Activated T-helper 1 cell treated with anti-CD3 and anti-CD28 coated beads, Interleukin-2, amount 50 U/mL, for 16 hours (primary cell): ENCODE data around the gene PLCXD3.
"Not testable (repeated sequence)": the region's sequence is repeated elsewhere in the genome, so short reads cannot be mapped to it uniquely, and the experiment has no call there.

ENCODE experiments used
- DNase-seq, 2 donors: peaks; one replicate each; pipeline ENCODE4 v3.0.0-alpha.2; 2020; ENCODE audit warnings: low read depth in 1 of 2, low spot score in 1 of 2

PLCXD3 gene

GRCh38 chr5:41493490-41494126, 16.8 kb downstream of the PLCXD3 start:
- not testable (repeated sequence) for DNase-seq

- DNase-seq = no peak
These were observed 24.9 kb downstream of the PLCXD3 start for GRCh38 chr5:41485533-41485932.

- no peak for DNase-seq
These were observed 27.7 kb downstream of the PLCXD3 start for GRCh38 chr5:41482715-41483114.

GRCh38 chr5:41482173-41482572, 28.2 kb downstream of the PLCXD3 start:
- DNase-seq = no peak

GRCh38 chr5:41471571-41472208, 38.7 kb downstream of the PLCXD3 start:
- DNase-seq = not testable (repeated sequence)

GRCh38 chr5:41465493-41466171, 44.8 kb downstream of the PLCXD3 start:
- DNase-seq = no peak

- DNase-seq = no peak
These were observed 50.8 kb downstream of the PLCXD3 start for GRCh38 chr5:41459557-41459956.

GRCh38 chr5:41457094-41457493, 53.3 kb downstream of the PLCXD3 start:
- no peak for DNase-seq

- no peak for DNase-seq
These were observed 57.9 kb downstream of the PLCXD3 start for GRCh38 chr5:41452506-41452905.

- DNase-seq = no peak
These were observed 62.5 kb downstream of the PLCXD3 start for GRCh38 chr5:41447650-41448510.

- no peak for DNase-seq
These were observed 64.4 kb downstream of the PLCXD3 start for GRCh38 chr5:41445937-41446563.

- DNase-seq = no peak
These were observed 75.1 kb downstream of the PLCXD3 start for GRCh38 chr5:41435276-41435675.

- DNase-seq = no peak
These were observed 76.7 kb downstream of the PLCXD3 start for GRCh38 chr5:41433552-41434181.

- no peak for DNase-seq
These were observed 77.7 kb downstream of the PLCXD3 start for GRCh38 chr5:41432481-41433253.

GRCh38 chr5:41427505-41427904, 82.9 kb downstream of the PLCXD3 start:
- DNase-seq = no peak

GRCh38 chr5:41425736-41426135, 84.7 kb downstream of the PLCXD3 start:
- no peak for DNase-seq

- no peak for DNase-seq
These were observed 89.8 kb downstream of the PLCXD3 start for GRCh38 chr5:41420492-41421067.

- DNase-seq = no peak
These were observed 92.0 kb downstream of the PLCXD3 start for GRCh38 chr5:41418220-41419031.

- no peak for DNase-seq
These were observed 94.1 kb downstream of the PLCXD3 start for GRCh38 chr5:41416336-41416735.
